GM19239 (cell line): ENCODE data around the gene BARD1.
"Not testable (repeated sequence)": the region's sequence is repeated elsewhere in the genome, so short reads cannot be mapped to it uniquely, and the experiment has no call there.

Experiments
- DNase-seq: peaks from one replicate; pipeline ENCODE4 v3.0.0; 2011; ENCODE audit warnings: low spot score; ENCODE audit not compliant: insufficient read length
- FAIRE-seq: peaks from 2 replicates; lab custom pipeline; 2011; peaks lifted over from hg19 to GRCh38; lab: Jason Lieb, UNC

BARD1 gene

GRCh38 chr2:214774108-214774507 lies 35.4 kb downstream of the BARD1 start:
- FAIRE-seq = no peak

GRCh38 chr2:214772443-214773015 lies 37.0 kb downstream of the BARD1 start:
- no peak for DNase-seq
- FAIRE-seq = no peak

More at GRCh38 chr2:214774108-214774507, 35.4 kb downstream of the BARD1 start:
- DNase-seq = no peak

GRCh38 chr2:214765180-214765579 lies 44.3 kb downstream of the BARD1 start:
- DNase-seq = no peak
- no peak for FAIRE-seq

- DNase-seq = no peak
- FAIRE-seq = peak; percentile 47
Observed at GRCh38 chr2:214753455-214753854, 56.0 kb downstream of the BARD1 start.

- FAIRE-seq (no peak), DNase-seq (no peak)
Observed at GRCh38 chr2:214750529-214750928, 59.0 kb downstream of the BARD1 start.

GRCh38 chr2:214747992-214748391 lies 61.5 kb downstream of the BARD1 start:
- no peak for FAIRE-seq
- DNase-seq = no peak

GRCh38 chr2:214742119-214742518 lies 67.4 kb downstream of the BARD1 start:
- FAIRE-seq (peak; percentile 66), DNase-seq (no peak)

GRCh38 chr2:214740867-214741395 lies 68.6 kb downstream of the BARD1 start:
- FAIRE-seq (no peak), DNase-seq (no peak)

- peak; percentile 91 for FAIRE-seq
- peak; percentile 16 for DNase-seq
Observed at GRCh38 chr2:214737188-214737587, 72.3 kb downstream of the BARD1 start.

- no peak for DNase-seq
- peak; percentile 31 for FAIRE-seq
Observed at GRCh38 chr2:214730800-214731407, 78.6 kb downstream of the BARD1 start.

- DNase-seq (no peak), FAIRE-seq (no peak)
Observed at GRCh38 chr2:214730248-214730647, 79.2 kb downstream of the BARD1 start.

GRCh38 chr2:214724741-214725140 lies 84.7 kb downstream of the BARD1 start:
- FAIRE-seq (no peak), DNase-seq (no peak)

GRCh38 chr2:214717837-214718236 lies 91.6 kb downstream of the BARD1 start:
- FAIRE-seq, DNase-seq: not testable (repeated sequence)

- FAIRE-seq (no peak), DNase-seq (no peak)
Observed at GRCh38 chr2:214716811-214717560, 92.5 kb downstream of the BARD1 start.

GRCh38 chr2:214715025-214715424 lies 94.5 kb downstream of the BARD1 start:
- FAIRE-seq (no peak), DNase-seq (no peak)

- DNase-seq = no peak
- no peak for FAIRE-seq
Observed at GRCh38 chr2:214713080-214713830, 96.2 kb downstream of the BARD1 start.

GRCh38 chr2:214710729-214711128 lies 98.8 kb downstream of the BARD1 start:
- FAIRE-seq (no peak), DNase-seq (no peak)

- DNase-seq (no peak), FAIRE-seq (no peak)
Observed at GRCh38 chr2:214706986-214707385, 102.5 kb downstream of the BARD1 start.

- DNase-seq = no peak
- FAIRE-seq = no peak
Observed at GRCh38 chr2:214699236-214699635, 110.2 kb downstream of the BARD1 start.

- FAIRE-seq (no peak), DNase-seq (no peak)
Observed at GRCh38 chr2:214696681-214697080, 112.8 kb downstream of the BARD1 start.
